GM18517 (cell line): Measurements from ENCODE around the gene USP46.

Source experiments
- ATAC-seq: cut with Tn5 transposase; IDR thresholded peaks from one replicate; pipeline ENCODE4 v1.9.1; 2021; ENCODE audit warnings: mild to moderate bottlenecking, moderate library complexity; ENCODE audit not compliant: unreplicated experiment

USP46 gene

GRCh38 chr4:52659001-52659721 lies at the start of gene USP46:
Gene USP46 (minus strand): TSS chr4:52659301. CDS start chr4:52659150, 151 bp downstream.
- peak; percentile 68 for ATAC-seq

GRCh38 chr4:52704661-52705060 lies 45.6 kb upstream of the USP46 start:
- ATAC-seq: no peak

GRCh38 chr4:52704133-52704532 lies 45.0 kb upstream of the USP46 start:
- ATAC-seq: no peak

- ATAC-seq: peak; percentile 93
Observed at GRCh38 chr4:52701207-52701606, 42.1 kb upstream of the USP46 start.

GRCh38 chr4:52694936-52695335 lies 35.8 kb upstream of the USP46 start:
- no peak for ATAC-seq

GRCh38 chr4:52693492-52693891 lies 34.4 kb upstream of the USP46 start:
- no peak for ATAC-seq

- ATAC-seq: no peak
Observed at GRCh38 chr4:52689096-52689495, 30.0 kb upstream of the USP46 start.

GRCh38 chr4:52687696-52688095 lies 28.6 kb upstream of the USP46 start:
- no peak for ATAC-seq

GRCh38 chr4:52685316-52685715 lies 26.2 kb upstream of the USP46 start:
- ATAC-seq: no peak

- no peak for ATAC-seq
Observed at GRCh38 chr4:52684896-52685295, 25.8 kb upstream of the USP46 start.

- no peak for ATAC-seq
Observed at GRCh38 chr4:52680381-52680780, 21.3 kb upstream of the USP46 start.

GRCh38 chr4:52676536-52676935 lies 17.4 kb upstream of the USP46 start:
- no peak for ATAC-seq

- no peak for ATAC-seq
Observed at GRCh38 chr4:52675111-52675510, 16.0 kb upstream of the USP46 start.

- ATAC-seq: no peak
Observed at GRCh38 chr4:52670739-52671138, 11.6 kb upstream of the USP46 start.

GRCh38 chr4:52670121-52670520 lies 11.0 kb upstream of the USP46 start:
- no peak for ATAC-seq

- ATAC-seq: peak; percentile 78
Observed at GRCh38 chr4:52665592-52665991, 6.5 kb upstream of the USP46 start.

GRCh38 chr4:52664479-52664878 lies 5.4 kb upstream of the USP46 start:
- no peak for ATAC-seq

GRCh38 chr4:52661966-52662690 lies 3.0 kb upstream of the USP46 start:
- ATAC-seq: no peak

GRCh38 chr4:52660643-52661042 lies 1.5 kb upstream of the USP46 start:
- no peak for ATAC-seq

- peak; percentile 12 for ATAC-seq
Observed at GRCh38 chr4:52659722-52660261, 691 bp upstream of the USP46 start.

GRCh38 chr4:52658641-52659000 lies 480 bp downstream of the USP46 start:
- ATAC-seq: no peak
